Fibroblast of skin of left biceps (primary cell): ENCODE results near the gene TUBB4B.

Source experiments
- DNase-seq, 2 experiments: peaks; one replicate each; pipeline ENCODE4 v3.0.0-alpha.2; 2013; ENCODE audit warnings: low read depth in 2 of 2

TUBB4B gene

GRCh38 chr9:137240841-137241489 lies at the start of gene TUBB4B:
Gene TUBB4B, plus strand, starts transcription at chr9:137241287. Its CDS starts 74 bp downstream, at chr9:137241361.
- peak; percentile 100 for DNase-seq

- no peak for DNase-seq
These were observed 49.2 kb upstream of the TUBB4B start for GRCh38 chr9:137191691-137192447.

- no peak for DNase-seq
These were observed 48.7 kb upstream of the TUBB4B start for GRCh38 chr9:137192448-137192780.

GRCh38 chr9:137192859-137193258 lies 48.2 kb upstream of the TUBB4B start:
- DNase-seq, result no peak

GRCh38 chr9:137193771-137194170 lies 47.3 kb upstream of the TUBB4B start:
- no peak for DNase-seq

- DNase-seq, result no peak
These were observed 46.7 kb upstream of the TUBB4B start for GRCh38 chr9:137194388-137194787.

- no peak for DNase-seq
These were observed 46.2 kb upstream of the TUBB4B start for GRCh38 chr9:137194909-137195308.

- no peak for DNase-seq
These were observed 45.4 kb upstream of the TUBB4B start for GRCh38 chr9:137195525-137196220.

GRCh38 chr9:137198051-137198901 lies 42.8 kb upstream of the TUBB4B start:
- no peak for DNase-seq

GRCh38 chr9:137198902-137199283 lies 42.2 kb upstream of the TUBB4B start:
- DNase-seq, result no peak

- DNase-seq, result no peak
These were observed 41.5 kb upstream of the TUBB4B start for GRCh38 chr9:137199411-137200121.

- DNase-seq, result peak; percentile 98
These were observed 40.5 kb upstream of the TUBB4B start, which contains the start of gene TPRN for GRCh38 chr9:137200311-137201204. Gene TPRN, minus strand, starts transcription at chr9:137200741. Its CDS starts 30 bp downstream, at chr9:137200711.

- no peak for DNase-seq
These were observed 39.8 kb upstream of the TUBB4B start for GRCh38 chr9:137201205-137201868.

- no peak for DNase-seq
These were observed 38.1 kb upstream of the TUBB4B start for GRCh38 chr9:137202966-137203365.

- DNase-seq, result no peak
These were observed 36.4 kb upstream of the TUBB4B start for GRCh38 chr9:137204731-137205125.

GRCh38 chr9:137205126-137206069 lies 35.7 kb upstream of the TUBB4B start, which contains the start of the genes NDOR1 and TMEM203:
Gene NDOR1, plus strand, starts transcription at chr9:137205700. Its CDS starts 78 bp downstream, at chr9:137205778.
Gene TMEM203, minus strand, starts transcription at chr9:137205648. Its CDS starts 234 bp downstream, at chr9:137205414.
- DNase-seq, result peak; percentile 41 to 42

- no peak for DNase-seq
These were observed 34.5 kb upstream of the TUBB4B start for GRCh38 chr9:137206602-137207001.

GRCh38 chr9:137211532-137211931 lies 29.6 kb upstream of the TUBB4B start:
- no peak for DNase-seq
